Naive thymus-derived CD4-positive, alpha-beta T cell (primary cell): ENCODE data around the gene APOB. TPM values are rescaled to one million over a fixed set of nuclear protein-coding genes. Genes with fewer than 3 reads are reported as not detected.

Experiments
- ATAC-seq: fragments of 150-1000 bp; cut with Tn5 transposase; 2 replicates; pipeline ENCODE4 v1.10.0; 2021; ENCODE audit warnings: mild to moderate bottlenecking, moderate library complexity
- CTCF ChIA-PET: fragments of 350-600 bp; sonication (Branson Sonifier 250); formaldehyde crosslinking; loops from one replicate; lab custom pipeline; 2021; ENCODE audit warnings: antibody characterized with exemption; lab: Charles Lee
- POLR2A ChIA-PET: fragments of 350-600 bp; sonication (Branson Sonifier 250); formaldehyde crosslinking; loops from one replicate; lab custom pipeline; 2021; ENCODE audit warnings: antibody characterized with exemption, inconsistent platforms; lab: Charles Lee
- DNase-seq, 9 donors: peaks; one replicate each; pipeline versions ENCODE4 v3.0.0 to v3.0.0-alpha.2; 2020 to 2022; ENCODE audit warnings: mixed read lengths in 1 of 9
- H3K27ac ChIP-seq: one replicate; pipeline ENCODE4 v1.7.0; 2013; ENCODE audit warnings: mild to moderate bottlenecking, low read depth, low read length, moderate library complexity
- H3K27me3 ChIP-seq, 2 donors: one replicate each; pipeline ENCODE4 v1.7.0; 2013; ENCODE audit warnings: low read length in 2 of 2, mild to moderate bottlenecking in 2 of 2, moderate library complexity in 2 of 2; ENCODE audit not compliant: control insufficient read depth in 2 of 2, insufficient read depth in 2 of 2
- H3K36me3 ChIP-seq, 3 experiments: 1 replicate in 2 of 3; 2 replicates in 1 of 3; pipeline ENCODE4 v1.7.0; 2013; ENCODE audit warnings: low read length in 3 of 3, mild to moderate bottlenecking in 3 of 3, moderate library complexity in 1 of 3; ENCODE audit not compliant: insufficient read depth in 3 of 3, control insufficient read depth in 2 of 3
- H3K4me1 ChIP-seq, 2 donors: one replicate each; pipeline ENCODE4 v1.7.0; 2013; ENCODE audit warnings: low read length in 2 of 2, mild to moderate bottlenecking in 2 of 2, moderate library complexity in 1 of 2; ENCODE audit not compliant: control insufficient read depth in 2 of 2, insufficient read depth in 2 of 2
- H3K4me3 ChIP-seq: 2 replicates; pipeline ENCODE4 v1.7.0; 2013; ENCODE audit warnings: mild to moderate bottlenecking, low read length
- H3K9me3 ChIP-seq, 3 experiments: 1 replicate in 2 of 3; 2 replicates in 1 of 3; pipeline ENCODE4 v1.7.0; 2013; ENCODE audit warnings: low read length in 3 of 3; ENCODE audit not compliant: control insufficient read depth in 2 of 3
- H3K27ac Mint-ChIP-seq, 9 donors: one replicate each; pipeline ENCODE4 v1.8.0; 2020 to 2022; ENCODE audit warnings: mixed read lengths in 9 of 9, mild to moderate bottlenecking in 8 of 9, moderate library complexity in 5 of 9, inconsistent platforms in 2 of 9
- H3K27me3 Mint-ChIP-seq, 5 donors: one replicate each; pipeline ENCODE4 v1.8.0; 2021 to 2022; ENCODE audit warnings: mixed read lengths in 5 of 5, mild to moderate bottlenecking in 1 of 5
- H3K36me3 Mint-ChIP-seq, 5 donors: one replicate each; pipeline ENCODE4 v1.8.0; 2020 to 2022; ENCODE audit warnings: mixed read lengths in 5 of 5, mild to moderate bottlenecking in 3 of 5, inconsistent platforms in 1 of 5
- H3K4me1 Mint-ChIP-seq, 7 donors: one replicate each; pipeline ENCODE4 v1.8.0; 2020 to 2022; ENCODE audit warnings: mixed read lengths in 7 of 7, mild to moderate bottlenecking in 3 of 7, inconsistent platforms in 1 of 7
- H3K4me3 Mint-ChIP-seq, 10 donors: one replicate each; pipeline ENCODE4 v1.8.0; 2020 to 2022; ENCODE audit warnings: mild to moderate bottlenecking in 10 of 10, mixed read lengths in 10 of 10, moderate library complexity in 6 of 10, inconsistent platforms in 2 of 10
- H3K9me3 Mint-ChIP-seq, 11 donors: one replicate each; pipeline ENCODE4 v1.8.0; 2020 to 2022; ENCODE audit warnings: mixed read lengths in 11 of 11, mild to moderate bottlenecking in 4 of 11, inconsistent platforms in 1 of 11, moderate library complexity in 1 of 11
- intact Hi-C, 2 donors: fragments of 100-400 bp; cut with micrococcal nuclease; formaldehyde crosslinking; loops; one replicate each; pipeline ENCODE4 v1.15.1; 2023
- polyA plus RNA-seq, 2 donors: library from polyadenylated mRNA; unstranded; fragments of 300-500 nt; fragmentation: Illumina TruSeq; gene quantifications; one replicate each; pipeline ENCODE4 v1.2.3, GENCODE V29; 2021
- total RNA-seq, 6 experiments: library from RNA in 5 of 6; stranded (reverse) in 5 of 6; gene quantifications; 1 replicate in 5 of 6; 2 replicates in 1 of 6; pipeline ENCODE4 v1.2.3 and lab custom pipeline; 2021 to 2026

Gene APOB
- total and polyA plus RNA-seq, 7 experiments from 2014 or later = not detected

- peaks cover 15 to 46% (median 39%) of the 10 kb centered on the region in 5 donors for H3K27me3 Mint-ChIP-seq
- ChIA-PET POLR2A (no interaction called here), CTCF (interaction anchor here (0.5 to 2.2 kb wide), 2 partner anchors 8 to 67 kb away, joined by 3 to 9 read pairs; no protein-coding TSS in a partner anchor)
- Histone ChIP-seq H3K27ac (no peak overlapping the region), H3K4me1 (no peaks in the 10 kb centered on the region), H3K36me3 (no peaks in the 10 kb centered on the region), H3K4me3 (no peak overlapping the region), H3K9me3 (no peaks in the 10 kb centered on the region), H3K27me3 (no peaks in the 10 kb centered on the region)
- no peak overlapping the region for H3K27ac Mint-ChIP-seq
- H3K36me3 Mint-ChIP-seq = no peaks in the 10 kb centered on the region
- H3K4me1 Mint-ChIP-seq = peaks cover 3 to 8% (median 5%) of the 10 kb centered on the region in 7 donors
- intact Hi-C loops = no loop called here
- peaks cover 0 to 7% (median 0%) of the 10 kb centered on the region in 11 donors for H3K9me3 Mint-ChIP-seq
- no peak overlapping the region for H3K4me3 Mint-ChIP-seq
- no peak for ATAC-seq
- DNase-seq = no peak
These were observed 3.1 kb downstream of the APOB start for GRCh38 chr2:21040468-21041377.

- DNase-seq (no peak), ATAC-seq (no peak)
- no peaks in the 10 kb centered on the region for H3K36me3 ChIP-seq
- H3K4me3 ChIP-seq = no peak overlapping the region
- H3K4me3 Mint-ChIP-seq = no peak overlapping the region
- intact Hi-C loops = no loop called here
- ChIA-PET CTCF (no interaction called here), POLR2A (no interaction called here)
- H3K27ac Mint-ChIP-seq = no peak overlapping the region
- no peaks in the 10 kb centered on the region for H3K27me3 ChIP-seq
- H3K4me1 ChIP-seq = no peaks in the 10 kb centered on the region
- no peaks in the 10 kb centered on the region for H3K9me3 ChIP-seq
- H3K27me3 Mint-ChIP-seq = peaks cover 15 to 48% (median 32%) of the 10 kb centered on the region in 5 donors
- no peaks in the 10 kb centered on the region for H3K36me3 Mint-ChIP-seq
- H3K9me3 Mint-ChIP-seq = peaks cover 0 to 7% (median 0%) of the 10 kb centered on the region in 11 donors
- no peak overlapping the region for H3K27ac ChIP-seq
- peaks cover 3 to 8% (median 5%) of the 10 kb centered on the region in 7 donors for H3K4me1 Mint-ChIP-seq
These were observed 3.9 kb downstream of the APOB start for GRCh38 chr2:21039979-21040467.

- ATAC-seq (no peak), DNase-seq (no peak)
- Histone ChIP-seq H3K27ac (no peak overlapping the region), H3K36me3 (no peaks in the 10 kb centered on the region), H3K27me3 (no peaks in the 10 kb centered on the region), H3K4me3 (no peak overlapping the region), H3K4me1 (no peaks in the 10 kb centered on the region), H3K9me3 (no peaks in the 10 kb centered on the region)
- H3K9me3 Mint-ChIP-seq = peaks cover 0 to 7% (median 0%) of the 10 kb centered on the region in 11 donors
- intact Hi-C loops = no loop called here
- H3K4me1 Mint-ChIP-seq = peaks cover 3 to 8% (median 5%) of the 10 kb centered on the region in 7 donors
- ChIA-PET CTCF (no interaction called here), POLR2A (no interaction called here)
- H3K27ac Mint-ChIP-seq = no peak overlapping the region
- H3K36me3 Mint-ChIP-seq = no peaks in the 10 kb centered on the region
- no peak overlapping the region for H3K4me3 Mint-ChIP-seq
- peaks cover 8 to 40% (median 23%) of the 10 kb centered on the region in 5 donors for H3K27me3 Mint-ChIP-seq
These were observed 4.8 kb downstream of the APOB start for GRCh38 chr2:21039080-21039556.

DNA sequence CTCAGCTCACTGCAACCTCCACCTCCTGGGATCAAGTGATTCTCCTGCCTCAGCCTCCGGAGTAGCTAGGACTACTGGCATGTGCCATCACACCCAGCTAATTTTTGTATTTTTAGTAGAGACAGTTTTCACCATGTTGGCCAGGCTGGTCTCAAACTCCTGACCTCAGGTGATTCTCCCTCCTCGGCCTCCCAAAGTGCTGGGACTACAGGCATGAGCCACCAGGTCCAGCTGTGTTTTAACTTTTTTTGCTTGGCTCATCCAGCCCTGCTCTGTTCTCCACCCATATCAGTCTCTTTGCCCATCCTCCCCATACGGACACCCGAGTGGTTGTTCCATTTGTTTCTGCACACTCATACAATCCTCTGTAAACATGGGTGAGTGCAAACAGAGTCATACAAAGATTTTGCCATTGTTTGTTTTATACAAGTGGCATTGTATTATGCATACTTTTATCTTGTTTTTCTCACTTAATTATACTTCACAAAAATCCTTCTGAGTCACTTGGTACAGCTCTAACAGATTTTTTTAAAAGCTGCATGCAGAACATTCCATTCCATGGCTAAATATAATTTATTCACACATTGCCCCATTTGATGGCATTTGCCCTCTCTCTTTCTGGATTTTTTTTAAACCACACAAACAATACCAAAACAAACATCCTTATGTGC, 5.3 kb downstream of the APOB start:
- DNase-seq (no peak), ATAC-seq (no peak)
- H3K9me3 Mint-ChIP-seq = peaks cover 0 to 7% (median 0%) of the 10 kb centered on the region in 11 donors
- H3K27me3 Mint-ChIP-seq = peaks cover 8 to 40% (median 23%) of the 10 kb centered on the region in 5 donors
- Histone ChIP-seq H3K4me1 (no peaks in the 10 kb centered on the region), H3K27ac (no peak overlapping the region), H3K4me3 (no peak overlapping the region), H3K27me3 (no peaks in the 10 kb centered on the region), H3K9me3 (no peaks in the 10 kb centered on the region), H3K36me3 (no peaks in the 10 kb centered on the region)
- ChIA-PET POLR2A (no interaction called here), CTCF (no interaction called here)
- H3K27ac Mint-ChIP-seq = no peak overlapping the region
- H3K4me1 Mint-ChIP-seq = peaks cover 3 to 8% (median 5%) of the 10 kb centered on the region in 7 donors
- intact Hi-C loops = no loop called here
- no peaks in the 10 kb centered on the region for H3K36me3 Mint-ChIP-seq
- no peak overlapping the region for H3K4me3 Mint-ChIP-seq

DNA sequence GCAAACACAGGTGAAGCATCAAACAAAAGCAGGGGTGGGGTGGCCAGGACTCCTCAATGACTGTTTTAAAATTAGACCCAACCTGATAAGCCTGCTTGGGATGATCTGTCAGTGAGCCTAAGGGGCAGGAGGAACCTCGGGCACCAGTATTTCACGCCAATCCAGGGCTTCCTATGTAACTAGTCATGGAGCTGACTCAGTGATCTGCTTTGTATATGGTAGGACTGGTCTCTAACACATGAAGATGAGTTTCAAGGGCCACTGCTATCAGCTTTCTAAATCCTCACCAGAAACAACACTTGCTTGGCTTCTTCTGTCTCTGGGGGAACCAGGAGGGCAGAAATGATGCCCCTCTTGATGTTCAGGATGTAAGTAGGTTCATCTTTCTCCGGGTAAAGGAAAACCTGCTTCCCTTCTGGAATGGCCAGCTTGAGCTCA, 6.2 kb downstream of the APOB start:
- peaks cover under 1 to 35% (median 16%) of the 10 kb centered on the region in 5 donors for H3K27me3 Mint-ChIP-seq
- POLR2A ChIA-PET = no interaction called here
- H3K4me3 Mint-ChIP-seq = no peak overlapping the region
- H3K4me3 ChIP-seq = no peak overlapping the region
- H3K36me3 ChIP-seq = no peaks in the 10 kb centered on the region
- no peaks in the 10 kb centered on the region for H3K36me3 Mint-ChIP-seq
- H3K4me1 Mint-ChIP-seq = peaks cover 0 to 3% (median 0%) of the 10 kb centered on the region in 7 donors
- peaks cover 0 to 7% (median 0%) of the 10 kb centered on the region in 11 donors for H3K9me3 Mint-ChIP-seq
- no peak overlapping the region for H3K27ac ChIP-seq
- ATAC-seq = no peak
- H3K27me3 ChIP-seq = no peaks in the 10 kb centered on the region
- no peak for DNase-seq
- H3K4me1 ChIP-seq = no peaks in the 10 kb centered on the region
- CTCF ChIA-PET = no interaction called here
- H3K27ac Mint-ChIP-seq = no peak overlapping the region
- H3K9me3 ChIP-seq = no peaks in the 10 kb centered on the region
- intact Hi-C loops = no loop called here

DNA sequence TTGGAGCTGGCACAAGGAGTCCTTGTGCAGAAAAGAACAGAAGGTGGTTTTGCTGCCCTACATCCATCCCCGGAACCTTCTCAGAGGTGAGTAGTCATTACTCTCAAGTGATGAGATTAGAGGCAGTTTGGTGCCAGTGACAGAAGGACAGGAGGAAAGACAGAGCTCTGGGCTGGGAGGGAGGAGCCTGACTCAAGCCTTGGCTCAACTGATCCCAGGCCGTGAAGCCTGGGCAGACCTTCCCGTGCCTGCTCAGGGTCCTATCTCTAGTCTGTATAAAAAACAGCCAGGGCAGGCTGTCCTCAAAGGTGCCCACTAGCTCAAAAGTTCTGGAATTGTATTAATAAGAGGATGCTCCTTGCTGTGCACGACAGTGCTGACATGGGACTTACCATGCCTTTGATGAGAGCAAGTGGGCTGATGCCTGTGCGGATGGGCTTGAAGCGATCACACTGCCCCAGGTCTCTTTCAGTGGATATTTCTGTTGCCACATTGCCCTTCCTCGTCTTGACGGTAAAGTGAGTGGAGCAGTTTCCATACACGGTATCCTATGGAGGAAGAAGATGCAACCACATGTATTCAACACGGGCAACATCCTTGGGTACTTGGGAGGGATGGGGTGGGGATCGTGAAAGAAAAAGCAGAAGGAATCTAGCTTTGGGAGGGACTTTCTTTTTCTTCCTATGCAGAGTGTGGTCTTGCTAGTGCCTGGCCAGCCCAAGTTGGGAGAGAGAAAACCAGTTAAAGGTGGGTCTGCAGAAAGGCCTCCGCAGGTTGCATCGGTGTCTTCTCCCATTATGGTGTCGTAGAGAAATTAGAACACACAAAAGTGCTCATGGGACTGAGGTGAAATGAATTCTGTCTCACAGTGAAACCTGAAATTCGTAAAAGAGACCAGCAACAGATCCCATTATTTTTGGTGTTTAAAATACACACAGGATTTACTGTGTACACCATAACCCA, 6.9 kb downstream of the APOB start:
- H3K27me3 Mint-ChIP-seq = peaks cover 0 to 28% (median 11%) of the 10 kb centered on the region in 5 donors
- H3K36me3 Mint-ChIP-seq = no peaks in the 10 kb centered on the region
- no peaks in the 10 kb centered on the region for H3K36me3 ChIP-seq
- H3K4me3 ChIP-seq = no peak overlapping the region
- CTCF ChIA-PET = no interaction called here
- H3K4me1 ChIP-seq = no peaks in the 10 kb centered on the region
- intact Hi-C loops = no loop called here
- H3K4me1 Mint-ChIP-seq = peaks cover 0 to 1% (median 0%) of the 10 kb centered on the region in 7 donors
- H3K27me3 ChIP-seq = no peaks in the 10 kb centered on the region
- H3K27ac Mint-ChIP-seq = no peak overlapping the region
- H3K9me3 ChIP-seq = no peaks in the 10 kb centered on the region
- ATAC-seq = no peak
- H3K27ac ChIP-seq = no peak overlapping the region
- POLR2A ChIA-PET = no interaction called here
- H3K9me3 Mint-ChIP-seq = peaks cover 0 to 7% (median 0%) of the 10 kb centered on the region in 11 donors
- H3K4me3 Mint-ChIP-seq = no peak overlapping the region
- no peak for DNase-seq
